IMR-90 (cell line): ENCODE measurements around the gene PTCH2. TPM values are rescaled to one million over a fixed set of nuclear protein-coding genes. Genes with fewer than 3 reads are reported as not detected.

Experiments used
- ATAC-seq: fragments of 200-7000 bp; cut with Tn5 transposase; 2 replicates; pipeline ENCODE4 v1.9.1; 2020; ENCODE audit warnings: low read depth, mild to moderate bottlenecking, moderate library complexity
- BruUV-seq: library from RNA; stranded (reverse); fragments of 400-500 nt; replicated peaks from 2 replicates; lab custom pipeline; 2021; lab: Mats Ljungman, UMichigan
- CTCF ChIA-PET: fragments of 300-600 bp; formaldehyde crosslinking; extraction: SDS; loops from one replicate; lab custom pipeline; 2021; ENCODE audit warnings: antibody characterized with exemption; lab: Yijun Ruan, JAX
- POLR2A ChIA-PET: fragments of 300-600 bp; sonication (Branson Sonifier 250); formaldehyde crosslinking; loops from one replicate; lab custom pipeline; 2022; ENCODE audit warnings: antibody characterized with exemption; ENCODE audit not compliant: unreplicated experiment; lab: Charles Lee
- DNase-seq: peaks from one replicate; pipeline ENCODE4 v3.0.0; 2013
- H2AFZ ChIP-seq: replicated peaks from 2 replicates; pipeline ENCODE3; 2013; ENCODE audit warnings: low read length, mild to moderate bottlenecking; ENCODE audit not compliant: poor library complexity
- H2AK5ac ChIP-seq: 2 replicates; pipeline ENCODE4 v1.6.1; 2013; ENCODE audit warnings: low read depth, low read length, inconsistent platforms
- H2AK9ac ChIP-seq: replicated peaks from 2 replicates; pipeline ENCODE3; 2013; ENCODE audit warnings: mild to moderate bottlenecking, low read depth, low read length, moderate library complexity; ENCODE audit not compliant: poor library complexity
- H2BK120ac ChIP-seq: 2 replicates; pipeline ENCODE4 v1.6.1; 2013; ENCODE audit warnings: low read depth, low read length, inconsistent platforms
- H2BK15ac ChIP-seq: 3 replicates; pipeline ENCODE4 v1.6.1; 2013; ENCODE audit warnings: low read depth, low read length, inconsistent platforms
- H2BK20ac ChIP-seq: 2 replicates; pipeline ENCODE4 v1.6.1; 2013; ENCODE audit warnings: low read depth, mild to moderate bottlenecking, inconsistent platforms, low read length, moderate library complexity
- H2BK5ac ChIP-seq: 2 replicates; pipeline ENCODE4 v1.6.1; 2013; ENCODE audit warnings: mild to moderate bottlenecking, low read depth, low read length, inconsistent platforms; ENCODE audit not compliant: poor library complexity, severe bottlenecking
- H3K14ac ChIP-seq: replicated peaks from 2 replicates; pipeline ENCODE4 v1.6.1; 2013; ENCODE audit warnings: low read depth, low read length, inconsistent platforms
- H3K18ac ChIP-seq: 2 replicates; pipeline ENCODE4 v1.6.1; 2013; ENCODE audit warnings: low read depth, low read length, control low read depth
- H3K23ac ChIP-seq: 2 replicates; pipeline ENCODE4 v1.6.1; 2013; ENCODE audit warnings: low read depth, low read length, inconsistent platforms
- H3K27ac ChIP-seq: 2 replicates; pipeline ENCODE4 v1.5.1; 2013; ENCODE audit warnings: mild to moderate bottlenecking, control low read depth, low read length; ENCODE audit not compliant: insufficient read depth
- H3K27me3 ChIP-seq: 2 replicates; pipeline ENCODE4 v1.6.1; 2013; ENCODE audit warnings: low read length; ENCODE audit not compliant: control insufficient read depth, insufficient read depth
- H3K36me3 ChIP-seq: 2 replicates; pipeline ENCODE4 v1.6.1; 2013; ENCODE audit warnings: low read length, mixed read lengths; ENCODE audit not compliant: control insufficient read depth, insufficient read depth
- H3K4ac ChIP-seq: 2 replicates; pipeline ENCODE4 v1.6.1; 2013; ENCODE audit warnings: low read depth, low read length, inconsistent platforms
- H3K4me1 ChIP-seq: 2 replicates; pipeline ENCODE4 v1.6.1; 2013; ENCODE audit warnings: low read length, mixed read lengths; ENCODE audit not compliant: control insufficient read depth, insufficient read depth
- H3K4me2 ChIP-seq: 2 replicates; pipeline ENCODE4 v1.6.1; 2013; ENCODE audit warnings: low read depth, mild to moderate bottlenecking, control low read depth, low read length, moderate library complexity
- H3K4me3 ChIP-seq: 2 replicates; pipeline ENCODE4 v1.5.1; 2013; ENCODE audit warnings: low read depth, mild to moderate bottlenecking, control low read depth, low read length, moderate library complexity; ENCODE audit not compliant: insufficient read depth
- H3K56ac ChIP-seq: 2 replicates; pipeline ENCODE4 v1.6.1; 2013; ENCODE audit warnings: low read length, inconsistent platforms; ENCODE audit not compliant: insufficient read depth; ENCODE audit errors: extremely low read depth
- H3K79me1 ChIP-seq, 2 experiments: 2 replicates each; pipeline ENCODE4 v1.6.1; 2013; ENCODE audit warnings: low read length in 2 of 2, inconsistent platforms in 1 of 2, low read depth in 1 of 2
- H3K9ac ChIP-seq: 2 replicates; pipeline ENCODE4 v1.6.1; 2013; ENCODE audit warnings: low read depth, low read length, control low read depth
- H3K9me1 ChIP-seq: 2 replicates; pipeline ENCODE4 v1.6.1; 2013; ENCODE audit warnings: low read length, inconsistent platforms; ENCODE audit not compliant: insufficient read depth
- H3K9me3 ChIP-seq: 2 replicates; pipeline ENCODE4 v1.6.1; 2013; ENCODE audit warnings: low read length; ENCODE audit not compliant: control insufficient read depth, insufficient read depth
- H4K20me1 ChIP-seq: 2 replicates; pipeline ENCODE4 v1.6.1; 2013; ENCODE audit warnings: low read length, inconsistent platforms; ENCODE audit not compliant: insufficient read depth
- H4K5ac ChIP-seq: 2 replicates; pipeline ENCODE4 v1.6.1; 2013; ENCODE audit warnings: mild to moderate bottlenecking, low read depth, low read length, control low read depth
- H4K8ac ChIP-seq, 2 experiments: 2 replicates each; pipeline ENCODE4 v1.6.1; 2013; ENCODE audit warnings: low read depth in 2 of 2, low read length in 2 of 2, control low read depth in 1 of 2, inconsistent platforms in 1 of 2
- H4K91ac ChIP-seq: 2 replicates; pipeline ENCODE4 v1.6.1; 2013; ENCODE audit warnings: low read depth, low read length, inconsistent platforms; ENCODE audit not compliant: insufficient read depth
- BHLHE40 ChIP-seq: fragments of 150-350 bp; IDR thresholded peaks from 2 replicates; pipeline ENCODE4 v1.6.1; 2016; ENCODE audit warnings: mild to moderate bottlenecking, low read depth, low read length
- MAZ ChIP-seq: IDR thresholded peaks from 2 replicates; pipeline ENCODE4 v1.6.1; 2012; ENCODE audit warnings: low read depth, mild to moderate bottlenecking, low read length, improper control_type of control experiment, moderate library complexity, borderline replicate concordance
- POLR2A ChIP-seq: IDR thresholded peaks from 2 replicates; pipeline ENCODE4 v1.6.1; 2012; ENCODE audit warnings: mild to moderate bottlenecking, low read depth, low read length
- SMC3 ChIP-seq: fragments of 150-350 bp; IDR thresholded peaks from 2 replicates; pipeline ENCODE4 v1.6.1; 2016; ENCODE audit warnings: low read depth, mild to moderate bottlenecking, antibody characterized with exemption, low read length, moderate library complexity
- WGBS, 2 experiments: methylation state at CpG; one replicate each; pipeline versions ENCODE4 v1.1.5 to v1.1.7; 2013; ENCODE audit warnings: missing lambda C conversion rate in 2 of 2; ENCODE audit not compliant: insufficient read length in 1 of 2; ENCODE audit errors: extremely low coverage in 2 of 2; 5-methylcytosine and 5-hydroxymethylcytosine counted together
- dilution Hi-C: fragments of 300-500 bp; cut with HindIII; formaldehyde crosslinking; loops from one replicate; pipeline ENCODE4 v1.14.3; 2018; ENCODE audit warnings: low sequenced_read_pairs; ENCODE audit not compliant: unreplicated experiment
- in situ Hi-C: fragments of 300-500 bp; cut with MboI; formaldehyde crosslinking; loops from 3 replicates; pipeline ENCODE4 v1.14.3; 2019; ENCODE audit warnings: low sequenced_read_pairs, inconsistent platforms, mixed read lengths
- intact Hi-C: fragments of 100-400 bp; cut with micrococcal nuclease; formaldehyde crosslinking; loops from 2 replicates; pipeline ENCODE4 v1.10.0; 2022
- polyA plus RNA-seq, 3 experiments: library from polyadenylated mRNA; depleted of rRNA; stranded (reverse); fragments of >200 nt; gene quantifications; 2 replicates each; pipeline ENCODE4 v1.2.3, GENCODE V29; 2012; ENCODE audit warnings: low replicate concordance in 1 of 3
- total RNA-seq: library from RNA; depleted of rRNA; stranded (reverse); fragments of >200 nt; gene quantifications from 2 replicates; pipeline ENCODE4 v1.2.3, GENCODE V29; 2012

PTCH2 gene
- total and polyA plus RNA-seq, 2 of the 4 experiments (the other 2 are of a cell fraction), result under 0.01 to 0.56 TPM

DNA sequence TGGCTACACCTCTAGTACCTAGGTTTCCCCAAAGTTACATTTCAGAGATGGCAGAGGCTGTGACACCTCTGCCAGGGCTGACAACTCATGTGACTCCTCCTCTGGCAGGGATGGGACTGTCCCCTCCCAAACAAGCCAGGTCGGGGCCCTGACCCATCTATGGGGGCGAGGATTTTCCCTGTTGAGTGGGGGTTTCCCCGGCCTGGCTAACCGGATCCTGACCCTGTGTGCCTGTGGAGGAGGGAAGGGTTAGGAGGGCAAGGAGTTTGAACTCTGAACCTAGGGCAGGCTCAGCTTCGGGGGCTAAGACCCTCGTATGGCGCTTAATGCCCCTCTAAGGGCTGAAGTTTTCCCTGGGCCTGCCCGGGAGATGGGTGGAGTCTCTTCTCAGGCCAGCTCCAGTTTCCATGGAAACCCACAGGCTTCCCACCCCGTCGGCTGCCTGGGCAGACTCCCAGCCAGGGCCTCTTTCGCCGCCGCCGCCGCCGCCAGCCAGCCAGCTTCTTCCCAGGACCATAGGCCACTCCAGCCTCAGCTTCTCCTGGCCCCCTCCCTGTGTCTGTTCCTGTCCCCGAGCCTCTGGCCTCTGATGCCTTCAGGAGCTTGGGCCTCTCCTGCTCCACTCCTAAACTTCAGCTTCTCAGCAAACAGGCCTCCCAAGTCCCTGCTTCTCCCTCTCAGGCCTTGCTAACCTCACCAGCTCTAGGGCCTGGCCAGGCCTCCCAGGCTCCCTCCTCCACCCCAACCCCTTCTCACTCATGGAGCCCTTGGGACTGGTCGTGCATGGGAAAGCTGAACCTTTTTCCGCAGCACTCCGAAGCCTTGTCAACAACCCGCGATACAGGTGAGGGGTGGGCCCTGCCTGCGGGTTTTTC, 34.8 kb downstream of the PTCH2 start, which contains the start of gene BTBD19:
Gene BTBD19, plus strand, starts transcription at position 461 of the 875 bp plus-strand sequence. Its CDS starts 298 bp downstream, at position 759.
- DNase-seq (peak; percentile 91), ATAC-seq (peak; percentile 52)
- Histone ChIP-seq H3K4me3 (peak within 1 kb of the TSS; percentile 40), H3K36me3 (peaks cover 29% of the 10 kb centered on the region), H3K27me3 (no peaks in the 10 kb centered on the region), H4K8ac (peak within 1 kb of the TSS; percentile 94 to 99), H2AK5ac (peak within 1 kb of the TSS; percentile 100), H4K5ac (peak within 1 kb of the TSS; percentile 95), H2BK120ac (peak within 1 kb of the TSS; percentile 98), H3K23ac (peak within 1 kb of the TSS; percentile 98), H2BK5ac (peak within 1 kb of the TSS; percentile 99), H3K18ac (peak within 1 kb of the TSS; percentile 96), H4K91ac (peak within 1 kb of the TSS; percentile 100), H2BK20ac (peak within 1 kb of the TSS; percentile 95), H2AFZ (peak within 1 kb of the TSS; percentile 74), H3K4ac (peak within 1 kb of the TSS; percentile 100), H3K9me1 (peaks cover 34% of the 10 kb centered on the region), H4K20me1 (peaks cover 9% of the 10 kb centered on the region; the same call in 1 of the 2 replicates), H3K79me1 (peaks cover 17 to 67% of the 10 kb centered on the region in 2 experiments), H3K4me1 (peaks cover 50% of the 10 kb centered on the region), H3K27ac (peak within 1 kb of the TSS; percentile 86), H2AK9ac (peak within 1 kb of the TSS; percentile 99), H3K14ac (peak within 1 kb of the TSS; percentile 98), H3K9ac (peak within 1 kb of the TSS; percentile 96), H3K56ac (peak within 1 kb of the TSS; percentile 96), H3K4me2 (peak within 1 kb of the TSS; percentile 86), H2BK15ac (peak within 1 kb of the TSS; percentile 98), H3K9me3 (no peaks in the 10 kb centered on the region)
- ChIA-PET CTCF (interaction anchor here (1.1 to 1.7 kb wide), 4 partner anchors 8 to 18 kb away, joined by 3 to 6 read pairs (median 5); partner anchors contain the start of gene PLK3), POLR2A (interaction anchor here (0.5 to 3.7 kb wide), 7 partner anchors 8 to 765 kb away, joined by 3 to 30 read pairs (median 3); partner anchors contain the start of genes PLK3 and RNU5D-1)
- 15% methylated on average over 11 of the region's 23 CpGs; no CpG with 5 or more reads in 1 of the 2 experiments for WGBS, 2 experiments
- TF ChIP-seq SMC3 (no peak), MAZ (no peak), BHLHE40 (no peak), POLR2A (peak; percentile 64)
- intact Hi-C loops, result loop anchor here (5.0 to 10.0 kb wide), 2 partner anchors 76 to 497 kb away; partner anchors contain the start of gene RNU5D-1
- dilution Hi-C loops, result no loop called here
- TSS peak; percentile 26 for BruUV-seq
- in situ Hi-C loops, result no loop called here
